Endothelial cell of umbilical vein (primary cell): ENCODE measurements around the gene ECD. TPM values are rescaled to one million over a fixed set of nuclear protein-coding genes. Genes with fewer than 3 reads are reported as not detected.

Experiments
- BruUV-seq: library from RNA; stranded (reverse); fragments of 400-500 nt; replicated peaks from 2 replicates; lab custom pipeline; 2021; lab: Mats Ljungman, UMichigan
- CTCF ChIA-PET: fragments of 300-600, 350-600 bp; sonication (Branson Sonifier 250); formaldehyde crosslinking; loops from one replicate; lab custom pipeline; 2021; ENCODE audit warnings: antibody characterized with exemption, inconsistent platforms; lab: Charles Lee
- POLR2A ChIA-PET: fragments of 300-600, 350-600 bp; sonication (Branson Sonifier 250); formaldehyde crosslinking; loops from one replicate; lab custom pipeline; 2021; ENCODE audit warnings: antibody characterized with exemption, inconsistent platforms; lab: Charles Lee
- DNase-seq: peaks from one replicate; pipeline ENCODE4 v3.0.0-alpha.2; 2011; ENCODE audit warnings: low read depth, low spot score
- FAIRE-seq: peaks from 2 replicates; lab custom pipeline; 2011; peaks lifted over from hg19 to GRCh38; lab: Jason Lieb, UNC
- H2AFZ ChIP-seq: 2 replicates; pipeline ENCODE4 v1.6.0; 2012; ENCODE audit warnings: low read depth, low read length, control low read depth, inconsistent platforms
- H3K27ac ChIP-seq: 2 replicates; pipeline ENCODE4 v1.5.1; 2011; ENCODE audit warnings: low read depth, mild to moderate bottlenecking, control low read depth, low read length, moderate library complexity; ENCODE audit not compliant: insufficient read depth
- H3K27me3 ChIP-seq, 2 experiments: 2 replicates each; pipeline versions ENCODE4 v1.6.0 to v1.6.1; 2011; ENCODE audit warnings: low read length in 2 of 2, mixed read lengths in 1 of 2; ENCODE audit not compliant: control insufficient read depth in 2 of 2, insufficient read depth in 2 of 2
- H3K36me3 ChIP-seq, 2 experiments: 2 replicates in 1 of 2; 3 replicates in 1 of 2; pipeline ENCODE4 v1.5.1; 2011; ENCODE audit warnings: low read length in 2 of 2, mild to moderate bottlenecking in 1 of 2, moderate library complexity in 1 of 2; ENCODE audit not compliant: control insufficient read depth in 2 of 2, insufficient read depth in 2 of 2; ENCODE audit errors: extremely low read depth in 1 of 2
- H3K4me1 ChIP-seq: 3 replicates; pipeline ENCODE4 v1.5.1; 2011; ENCODE audit warnings: mild to moderate bottlenecking, low read length; ENCODE audit not compliant: control insufficient read depth, insufficient read depth; ENCODE audit errors: extremely low read depth
- H3K4me2 ChIP-seq: 2 replicates; pipeline ENCODE4 v1.6.1; 2011; ENCODE audit warnings: low read length, control low read depth, mixed read lengths; ENCODE audit not compliant: insufficient read depth
- H3K4me3 ChIP-seq, 3 experiments: fragments of 200-600 bp in 1 of 3; sonication (generic), shearing (Covaris generic) in 1 of 3; replicated peaks in 1 of 3; 2 replicates each; pipeline ENCODE4 v1.5.1; 2011 to 2016; ENCODE audit warnings: control low read depth in 3 of 3, low read length in 3 of 3, mild to moderate bottlenecking in 2 of 3, inconsistent platforms in 1 of 3, low read depth in 1 of 3, moderate library complexity in 1 of 3; ENCODE audit not compliant: insufficient read depth in 1 of 3
- H3K79me2 ChIP-seq: 2 replicates; pipeline ENCODE4 v1.6.0; 2012; ENCODE audit warnings: low read length, inconsistent platforms; ENCODE audit not compliant: control insufficient read depth, insufficient read depth
- H3K9ac ChIP-seq: replicated peaks from 2 replicates; pipeline ENCODE3; 2011; ENCODE audit warnings: low read length, control low read depth; ENCODE audit not compliant: insufficient read depth; ENCODE audit errors: extremely low read depth
- H3K9me1 ChIP-seq: replicated peaks from 3 replicates; pipeline ENCODE4 v1.6.0; 2011; ENCODE audit warnings: mild to moderate bottlenecking, low read length; ENCODE audit not compliant: control insufficient read depth, insufficient read depth; ENCODE audit errors: extremely low read depth
- H3K9me3 ChIP-seq: replicated peaks from 2 replicates; pipeline ENCODE4 v1.5.1; 2012; ENCODE audit warnings: low read length, inconsistent platforms; ENCODE audit not compliant: control insufficient read depth, insufficient read depth
- H4K20me1 ChIP-seq: replicated peaks from 2 replicates; pipeline ENCODE3; 2011; ENCODE audit warnings: mild to moderate bottlenecking, low read length; ENCODE audit not compliant: control insufficient read depth, insufficient read depth; ENCODE audit errors: extremely low read depth
- CTCF ChIP-seq, 2 donors: IDR thresholded peaks; 1 replicate in 1 of 2; 2 replicates in 1 of 2; pipeline ENCODE4 v1.5.1; 2011; ENCODE audit warnings: low read length in 2 of 2, mild to moderate bottlenecking in 2 of 2, moderate library complexity in 2 of 2, control low read depth in 1 of 2, inconsistent platforms in 1 of 2, low read depth in 1 of 2; ENCODE audit not compliant: insufficient read depth in 1 of 2; ENCODE audit errors: extremely low read depth in 1 of 2
- EZH2 ChIP-seq: IDR thresholded peaks from 2 replicates; pipeline ENCODE4 v1.6.1; 2012; ENCODE audit warnings: borderline replicate concordance, low read depth, mild to moderate bottlenecking, moderate library complexity, low read length, inconsistent platforms; ENCODE audit not compliant: severe bottlenecking
- FOS ChIP-seq: IDR thresholded peaks from 2 replicates; pipeline ENCODE4 v1.6.1; 2011; ENCODE audit warnings: mild to moderate bottlenecking, low read length, moderate library complexity, borderline replicate concordance; ENCODE audit not compliant: insufficient read depth
- GATA2 ChIP-seq: IDR thresholded peaks from 2 replicates; pipeline ENCODE4 v1.7.0; 2011; ENCODE audit warnings: low read depth, mild to moderate bottlenecking, moderate library complexity, mixed read lengths, low read length; ENCODE audit not compliant: insufficient read length, insufficient read depth
- JUN ChIP-seq: IDR thresholded peaks from 2 replicates; pipeline ENCODE4 v1.6.1; 2011; ENCODE audit warnings: borderline replicate concordance, low read depth; ENCODE audit not compliant: insufficient read length, insufficient read depth
- MAX ChIP-seq: IDR thresholded peaks from 2 replicates; pipeline ENCODE4 v1.6.1; 2011; ENCODE audit not compliant: insufficient read depth, insufficient read length
- MYC ChIP-seq: IDR thresholded peaks from one replicate; pipeline ENCODE4 v1.6.1; 2011; ENCODE audit warnings: mild to moderate bottlenecking, low read depth, low read length
- POLR2A ChIP-seq: IDR thresholded peaks from 2 replicates; pipeline ENCODE4 v1.6.1; 2012; ENCODE audit warnings: low read depth, mild to moderate bottlenecking, control low read depth, low read length
- POLR2AphosphoS5 ChIP-seq: IDR thresholded peaks from 2 replicates; pipeline ENCODE4 v1.6.1; 2012; ENCODE audit warnings: low read depth, mild to moderate bottlenecking, control low read depth, low read length, moderate library complexity; ENCODE audit not compliant: insufficient read depth
- dilution Hi-C: fragments of 300-500 bp; cut with MboI; formaldehyde crosslinking; loops from one replicate; pipeline ENCODE4 v1.15.0; 2019; ENCODE audit warnings: low sequenced_read_pairs; ENCODE audit not compliant: extremely low pct_ligation_motif_present
- intact Hi-C: fragments of 100-400 bp; cut with micrococcal nuclease; formaldehyde crosslinking; loops from one replicate; pipeline ENCODE4 v1.10.0; 2022
- polyA plus RNA-seq, 4 experiments: library from polyadenylated mRNA; depleted of rRNA in 3 of 4; stranded (reverse) in 3 of 4; unstranded in 1 of 4; fragments of >200 nt; gene quantifications; 2 replicates each; pipeline versions ENCODE4 v1.2.1 to v1.2.3, GENCODE V29; 2011 to 2012; ENCODE audit warnings: missing spikeins in 1 of 4
- total RNA-seq: library from RNA; stranded (reverse); gene quantifications from 2 replicates; pipeline ENCODE4 v1.2.3, GENCODE V29; 2021

Gene ECD
- total and polyA plus RNA-seq, 2 donors (not counting 3 experiments of a cell fraction or from before 2014, with no cell fraction given): 27.2 to 32.3 TPM

GRCh38 chr10:73116017-73116416, 51.8 kb downstream of the ECD start:
- no peaks in the 10 kb centered on the region for H3K9me1 ChIP-seq
- no peak overlapping the region for H2AFZ ChIP-seq
- dilution Hi-C loops: no loop called here
- TF ChIP-seq CTCF (IDR thresholded peaks at IDR 0.05; ENCODE audit: extremely low read depth in 1 of 2, insufficient read depth in 1 of 2, low read depth in 1 of 2, low read length in 2 of 2) (no peak), JUN (no peak), MAX (no peak), POLR2A (no peak), FOS (no peak), EZH2 (no peak), MYC (no peak), GATA2 (no peak), POLR2AphosphoS5 (no peak)
- H3K9me3 ChIP-seq: no peaks in the 10 kb centered on the region
- H3K4me3 ChIP-seq: no peak overlapping the region
- peaks cover 12% of the 10 kb centered on the region for H3K4me1 ChIP-seq
- no peaks in the 10 kb centered on the region for H3K27me3 ChIP-seq
- H3K4me2 ChIP-seq: no peak overlapping the region
- FAIRE-seq (no peak), DNase-seq (no peak)
- H3K27ac ChIP-seq: no peak overlapping the region
- intact Hi-C loops: no loop called here
- no peaks in the 10 kb centered on the region for H3K36me3 ChIP-seq
- no peak overlapping the region for H3K9ac ChIP-seq
- POLR2A ChIA-PET: no interaction called here
- H3K79me2 ChIP-seq: no peaks in the 10 kb centered on the region
- no peaks in the 10 kb centered on the region for H4K20me1 ChIP-seq
- no TSS peak for BruUV-seq
- CTCF ChIA-PET: no interaction called here
